Measurements from ENCODE around the gene NDUFB3. TPM values are rescaled to one million over a fixed set of nuclear protein-coding genes. Genes with fewer than 3 reads are reported as not detected.

NDUFB3 gene
- total RNA-seq, 3 donors from 2014 or later, result 100 to 145 (median 134) TPM

DNA sequence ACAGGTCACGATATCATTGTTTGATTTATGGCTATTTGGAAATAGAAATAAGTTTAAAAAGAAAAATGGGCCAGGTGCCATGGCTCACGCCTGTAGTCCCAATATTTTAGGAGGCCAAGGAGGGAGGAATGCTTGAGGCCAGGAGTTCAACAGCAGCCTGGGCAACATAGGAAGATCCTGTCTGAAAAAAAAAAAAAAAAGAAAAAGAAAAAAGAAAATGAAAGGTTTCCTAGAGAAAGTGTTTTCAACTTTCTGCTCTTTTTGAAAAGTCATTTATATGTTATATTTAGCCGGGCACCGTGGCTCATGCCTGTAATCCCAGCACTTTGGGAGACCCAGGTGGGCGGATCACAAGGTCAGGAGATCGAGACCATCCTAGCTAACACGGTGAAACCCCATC is 3.2 kb downstream of the NDUFB3 start:
- intact Hi-C loops (cut with DNase I, micrococcal nuclease), result no loop called here
- ATAC-seq (no peak), DNase-seq (no peak)
- H3K4me3 ChIP-seq, result no peak overlapping the region
- no peaks in the 10 kb centered on the region for H3K9me3 ChIP-seq
- TF ChIP-seq, protein P1, sequence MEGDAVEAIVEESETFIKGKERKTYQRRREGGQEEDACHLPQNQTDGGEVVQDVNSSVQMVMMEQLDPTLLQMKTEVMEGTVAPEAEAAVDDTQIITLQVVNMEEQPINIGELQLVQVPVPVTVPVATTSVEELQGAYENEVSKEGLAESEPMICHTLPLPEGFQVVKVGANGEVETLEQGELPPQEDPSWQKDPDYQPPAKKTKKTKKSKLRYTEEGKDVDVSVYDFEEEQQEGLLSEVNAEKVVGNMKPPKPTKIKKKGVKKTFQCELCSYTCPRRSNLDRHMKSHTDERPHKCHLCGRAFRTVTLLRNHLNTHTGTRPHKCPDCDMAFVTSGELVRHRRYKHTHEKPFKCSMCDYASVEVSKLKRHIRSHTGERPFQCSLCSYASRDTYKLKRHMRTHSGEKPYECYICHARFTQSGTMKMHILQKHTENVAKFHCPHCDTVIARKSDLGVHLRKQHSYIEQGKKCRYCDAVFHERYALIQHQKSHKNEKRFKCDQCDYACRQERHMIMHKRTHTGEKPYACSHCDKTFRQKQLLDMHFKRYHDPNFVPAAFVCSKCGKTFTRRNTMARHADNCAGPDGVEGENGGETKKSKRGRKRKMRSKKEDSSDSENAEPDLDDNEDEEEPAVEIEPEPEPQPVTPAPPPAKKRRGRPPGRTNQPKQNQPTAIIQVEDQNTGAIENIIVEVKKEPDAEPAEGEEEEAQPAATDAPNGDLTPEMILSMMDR (IDR thresholded peaks at IDR 0.05), result no peak
- no peaks in the 10 kb centered on the region for H3K36me3 ChIP-seq (ENCODE audit: low read depth)
- H3K4me1 ChIP-seq (ENCODE audit: low read depth), result peaks cover 21% of the 10 kb centered on the region

DNA sequence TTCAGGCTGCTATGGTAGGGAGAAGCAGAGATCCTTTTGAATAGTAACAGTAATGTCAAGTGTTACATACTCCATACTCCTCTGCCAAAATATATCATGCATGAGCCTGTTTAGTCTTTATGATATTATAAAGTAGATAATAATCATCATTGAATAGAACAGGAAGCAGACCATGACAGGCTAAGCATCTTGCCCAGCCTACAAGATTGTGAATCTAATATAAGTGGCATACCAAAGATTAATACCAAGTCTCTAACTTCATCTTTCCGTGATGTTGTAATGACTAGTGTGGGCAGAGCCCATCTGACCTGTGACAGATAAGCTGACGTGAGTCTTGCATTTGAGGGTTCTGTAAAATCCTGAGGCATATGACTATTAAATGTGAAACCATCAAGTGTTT is 13.1 kb downstream of the NDUFB3 start:
- ATAC-seq, result no peak
- intact Hi-C loops (cut with DNase I, micrococcal nuclease), result no loop called here

DNA sequence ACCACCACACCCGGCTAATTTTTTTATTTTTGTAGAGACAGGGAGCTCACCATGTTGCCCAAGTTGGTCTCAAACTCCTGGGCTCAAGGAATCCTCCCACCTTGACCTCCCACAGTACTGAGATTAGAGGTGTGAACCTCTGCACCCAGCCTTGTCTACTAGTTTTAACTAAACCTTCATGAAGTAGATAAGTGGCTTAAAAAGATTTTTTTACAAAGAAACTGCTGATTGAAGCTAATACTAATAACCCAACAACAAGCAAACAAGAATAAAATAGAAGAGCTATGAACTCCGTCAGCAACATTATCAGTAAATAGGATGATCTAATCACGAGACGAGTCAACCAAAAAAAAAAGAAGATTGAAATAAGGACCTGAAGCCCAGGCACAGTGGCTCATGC is 18.8 kb downstream of the NDUFB3 start:
- DNase-seq (no peak), ATAC-seq (no peak)
- TF ChIP-seq, protein P1 (IDR thresholded peaks at IDR 0.05), result no peak
- no peak overlapping the region for H3K4me3 ChIP-seq
- no peaks in the 10 kb centered on the region for H3K9me3 ChIP-seq
- H3K36me3 ChIP-seq (ENCODE audit: low read depth), result no peaks in the 10 kb centered on the region
- no peaks in the 10 kb centered on the region for H3K4me1 ChIP-seq (ENCODE audit: low read depth)
- intact Hi-C loops (cut with DNase I, micrococcal nuclease), result no loop called here

More for the DNA sequence above, 13.1 kb downstream of the NDUFB3 start:
- DNase-seq, result no peak
- no peaks in the 10 kb centered on the region for H3K9me3 ChIP-seq
- TF ChIP-seq, protein P1 (IDR thresholded peaks at IDR 0.05), result no peak
- no peaks in the 10 kb centered on the region for H3K36me3 ChIP-seq (ENCODE audit: low read depth)
- no peak overlapping the region for H3K4me3 ChIP-seq
- H3K4me1 ChIP-seq (ENCODE audit: low read depth), result no peaks in the 10 kb centered on the region

DNA sequence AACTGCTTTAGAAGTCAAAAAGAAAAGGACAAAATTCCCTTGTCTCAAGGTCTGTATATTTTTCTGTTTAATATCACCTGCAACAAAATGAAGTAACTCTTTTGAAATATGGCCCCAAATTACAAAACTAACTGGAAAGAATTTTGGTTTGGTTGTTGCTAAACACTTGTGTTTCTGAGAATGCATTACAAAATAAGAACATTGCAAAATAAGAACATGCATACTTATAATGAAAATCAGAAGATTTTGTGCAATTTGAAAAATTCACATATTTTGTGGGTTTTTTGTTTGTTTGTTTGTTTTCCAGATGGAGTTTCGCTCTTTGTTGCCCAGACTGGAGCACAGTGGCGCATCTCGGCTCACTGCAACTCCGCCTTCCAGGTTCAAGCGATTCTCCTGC is 21.8 kb downstream of the NDUFB3 start:
- TF ChIP-seq, protein P1 (IDR thresholded peaks at IDR 0.05), result no peak
- DNase-seq, result no peak
- intact Hi-C loops (cut with DNase I, micrococcal nuclease), result no loop called here

DNA sequence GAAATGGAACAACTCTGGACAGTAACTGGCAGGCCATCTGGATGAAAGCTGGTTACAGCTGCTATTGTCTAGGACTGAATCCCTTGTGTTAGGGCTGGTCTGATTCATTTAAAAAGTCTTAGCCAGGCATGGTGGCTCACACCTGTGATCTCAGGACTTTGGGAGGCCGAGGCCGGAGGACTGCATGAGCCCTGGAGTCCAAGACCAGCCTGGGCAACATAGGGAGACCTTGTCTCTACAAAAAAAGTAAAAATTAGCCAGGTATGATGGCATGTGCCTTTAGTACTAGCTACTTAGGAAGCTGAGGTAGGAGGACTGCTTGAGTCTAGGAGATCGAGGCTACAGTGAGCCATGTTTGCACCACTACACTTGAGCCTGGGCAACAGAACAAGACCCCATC is 28.7 kb downstream of the NDUFB3 start:
- DNase-seq (no peak), ATAC-seq (no peak)
- Histone ChIP-seq H3K9me3 (no peaks in the 10 kb centered on the region), H3K4me3 (no peak overlapping the region), H3K4me1 (ENCODE audit: low read depth) (peaks cover 9% of the 10 kb centered on the region), H3K36me3 (ENCODE audit: low read depth) (no peaks in the 10 kb centered on the region)
- TF ChIP-seq, protein P1 (IDR thresholded peaks at IDR 0.05), result no peak
- intact Hi-C loops (cut with DNase I, micrococcal nuclease), result no loop called here

More for the DNA sequence above, 21.8 kb downstream of the NDUFB3 start:
- Histone ChIP-seq H3K9me3 (no peaks in the 10 kb centered on the region), H3K4me1 (ENCODE audit: low read depth) (no peaks in the 10 kb centered on the region), H3K36me3 (ENCODE audit: low read depth) (no peaks in the 10 kb centered on the region), H3K4me3 (no peak overlapping the region)
- ATAC-seq, result no peak

DNA sequence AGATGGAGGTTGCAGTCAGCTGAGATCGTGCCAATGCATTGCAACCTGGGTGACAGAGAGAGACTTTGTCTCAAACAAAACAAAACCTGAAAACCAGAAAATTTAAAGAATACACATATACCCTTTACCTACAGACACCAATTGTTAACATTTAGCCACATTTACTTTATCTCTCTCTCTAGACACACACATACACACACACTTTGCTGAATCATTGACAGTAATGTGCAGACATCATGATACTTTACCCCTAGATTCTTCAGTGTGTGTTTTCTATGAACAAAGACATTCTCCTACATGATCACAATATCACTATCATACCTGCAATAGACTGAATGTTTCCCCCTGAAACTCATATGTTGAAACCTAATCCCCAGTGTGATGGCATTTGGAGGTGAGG is 34.0 kb downstream of the NDUFB3 start:
- DNase-seq, result no peak
- H3K4me3 ChIP-seq, result no peak overlapping the region
- peaks cover 9% of the 10 kb centered on the region for H3K4me1 ChIP-seq (ENCODE audit: low read depth)
- H3K36me3 ChIP-seq (ENCODE audit: low read depth), result no peaks in the 10 kb centered on the region
- intact Hi-C loops (cut with DNase I, micrococcal nuclease), result no loop called here
- H3K9me3 ChIP-seq, result no peaks in the 10 kb centered on the region
- no peak for ATAC-seq
- TF ChIP-seq, protein P1 (IDR thresholded peaks at IDR 0.05), result no peak
